Hepatocyte (in vitro differentiated cells): ENCODE measurements around the gene PGPEP1. TPM values are rescaled to one million over a fixed set of nuclear protein-coding genes. Genes with fewer than 3 reads are reported as not detected.
"Not testable (repeated sequence)": the region's sequence is repeated elsewhere in the genome, so short reads cannot be mapped to it uniquely, and the experiment has no call there.

Experiments
- DNase-seq: peaks from one replicate; pipeline ENCODE4 v3.0.0-alpha.2; 2016; ENCODE audit warnings: low spot score
- H2AFZ ChIP-seq: fragments of 200-600 bp; sonication (generic); 2 replicates; pipeline ENCODE4 v1.6.0; 2016; ENCODE audit warnings: antibody characterized with exemption, mild to moderate bottlenecking
- H3K27ac ChIP-seq: fragments of 200-600 bp; sonication (generic); 2 replicates; pipeline ENCODE4 v1.5.1; 2016; ENCODE audit warnings: mild to moderate bottlenecking
- H3K27me3 ChIP-seq: fragments of 200-600 bp; sonication (generic); 2 replicates; pipeline ENCODE4 v1.6.1; 2016
- H3K36me3 ChIP-seq: fragments of 200-600 bp; sonication (generic); replicated peaks from 2 replicates; pipeline ENCODE4 v1.5.1; 2016; ENCODE audit warnings: low read depth; ENCODE audit not compliant: insufficient read depth
- H3K4me1 ChIP-seq: fragments of 200-600 bp; sonication (generic); 2 replicates; pipeline ENCODE4 v1.5.1; 2016; ENCODE audit warnings: mild to moderate bottlenecking, moderate library complexity; ENCODE audit not compliant: insufficient read depth
- H3K4me2 ChIP-seq: fragments of 200-600 bp; sonication (generic); 2 replicates; pipeline ENCODE4 v1.6.0; 2016
- H3K4me3 ChIP-seq: fragments of 200-600 bp; sonication (generic); 2 replicates; pipeline ENCODE4 v1.5.1; 2016; ENCODE audit warnings: mild to moderate bottlenecking
- H3K79me2 ChIP-seq: fragments of 200-600 bp; sonication (generic); 2 replicates; pipeline ENCODE4 v1.6.0; 2017; ENCODE audit warnings: mild to moderate bottlenecking
- H3K9me2 ChIP-seq: fragments of 200-600 bp; sonication (generic); replicated peaks from 2 replicates; pipeline ENCODE4 v1.6.0; 2017; ENCODE audit warnings: mild to moderate bottlenecking; ENCODE audit not compliant: insufficient read depth
- H3K9me3 ChIP-seq: fragments of 200-600 bp; sonication (generic); 2 replicates; pipeline ENCODE4 v1.5.1; 2016; ENCODE audit warnings: low read depth, mild to moderate bottlenecking
- H4K20me1 ChIP-seq: fragments of 200-600 bp; sonication (generic); 2 replicates; pipeline ENCODE4 v1.6.0; 2016; ENCODE audit warnings: mild to moderate bottlenecking; ENCODE audit not compliant: insufficient read depth, poor library complexity, severe bottlenecking
- CTCF ChIP-seq: fragments of 200-600 bp; sonication (generic); IDR thresholded peaks from 2 replicates; pipeline ENCODE4 v1.5.1; 2016; ENCODE audit warnings: antibody characterized with exemption, mild to moderate bottlenecking; ENCODE audit not compliant: poor library complexity
- EZH2 ChIP-seq: fragments of 200-600 bp; sonication (generic); IDR thresholded peaks from 2 replicates; pipeline ENCODE4 v1.6.1; 2016; ENCODE audit warnings: antibody characterized with exemption, mild to moderate bottlenecking, borderline replicate concordance
- EZH2phosphoT487 ChIP-seq: fragments of 200-600 bp; sonication (generic); IDR thresholded peaks from one replicate; pipeline ENCODE4 v1.6.1; 2018; ENCODE audit warnings: antibody characterized with exemption, mild to moderate bottlenecking, low read depth, moderate library complexity; ENCODE audit not compliant: unreplicated experiment, severe bottlenecking
- WGBS: methylation state at CpG from one replicate; pipeline ENCODE4 v1.1.6; 2016; ENCODE audit warnings: low lambda C conversion rate; ENCODE audit errors: missing lambda C conversion rate; 5-methylcytosine and 5-hydroxymethylcytosine counted together
- polyA plus RNA-seq: library from polyadenylated mRNA; unstranded; fragments of >200 nt; fragmentation: Nextera tagmentation; extraction: Ambion mirVana; gene quantifications from 2 replicates; pipeline ENCODE4 v1.2.1, GENCODE V29; 2016
- total RNA-seq: library from RNA; depleted of rRNA; stranded (reverse); fragments of >200 nt; gene quantifications from 2 replicates; pipeline ENCODE4 v1.2.3, GENCODE V29; 2014

The PGPEP1 gene
- total and polyA plus RNA-seq, 2 experiments from 2014 or later, result 26.8 to 36.1 TPM

- no peak overlapping the region for H3K27ac ChIP-seq
- H3K79me2 ChIP-seq, result peaks cover 19% of the 10 kb centered on the region
- WGBS, result 68% methylated on average over 13 of the region's 13 CpGs
- H3K27me3 ChIP-seq, result no peaks in the 10 kb centered on the region
- no peak overlapping the region for H3K4me3 ChIP-seq
- H4K20me1 ChIP-seq, result peaks cover 3% of the 10 kb centered on the region
- H2AFZ ChIP-seq, result no peak overlapping the region
- no peak for TF ChIP-seq CTCF
- no peak for TF ChIP-seq EZH2
- TF ChIP-seq EZH2phosphoT487, result no peak
- peaks cover 5% of the 10 kb centered on the region for H3K4me1 ChIP-seq
- no peaks in the 10 kb centered on the region for H3K9me3 ChIP-seq
- DNase-seq, result no peak
- no peak overlapping the region for H3K4me2 ChIP-seq
- no peaks in the 10 kb centered on the region for H3K9me2 ChIP-seq
- no peaks in the 10 kb centered on the region for H3K36me3 ChIP-seq
Observed at GRCh38 chr19:18344582-18344950, 4.2 kb downstream of the PGPEP1 start.

GRCh38 chr19:18345296-18345695 lies 4.9 kb downstream of the PGPEP1 start:
- H4K20me1 ChIP-seq, result peaks cover 3% of the 10 kb centered on the region
- no peaks in the 10 kb centered on the region for H3K9me2 ChIP-seq
- TF ChIP-seq EZH2 (no peak), EZH2phosphoT487 (no peak), CTCF (no peak)
- no peaks in the 10 kb centered on the region for H3K27me3 ChIP-seq
- no peaks in the 10 kb centered on the region for H3K36me3 ChIP-seq
- no peaks in the 10 kb centered on the region for H3K9me3 ChIP-seq
- no peak overlapping the region for H3K27ac ChIP-seq
- no peak overlapping the region for H2AFZ ChIP-seq
- H3K79me2 ChIP-seq, result peaks cover 19% of the 10 kb centered on the region
- no peak overlapping the region for H3K4me2 ChIP-seq
- no peaks in the 10 kb centered on the region for H3K4me1 ChIP-seq
- no peak overlapping the region for H3K4me3 ChIP-seq
- 94% methylated on average over 6 of the region's 6 CpGs for WGBS
- DNase-seq, result no peak

GRCh38 chr19:18346091-18346490 lies 5.7 kb downstream of the PGPEP1 start:
- 77% methylated on average over 8 of the region's 8 CpGs for WGBS
- Histone ChIP-seq H3K4me3 (no peak overlapping the region), H3K9me3 (no peaks in the 10 kb centered on the region), H2AFZ (no peak overlapping the region), H3K4me2 (no peak overlapping the region), H3K4me1 (no peaks in the 10 kb centered on the region), H3K27ac (no peak overlapping the region), H3K9me2 (no peaks in the 10 kb centered on the region), H4K20me1 (peaks cover 3% of the 10 kb centered on the region), H3K79me2 (peaks cover 17% of the 10 kb centered on the region), H3K27me3 (no peaks in the 10 kb centered on the region), H3K36me3 (no peaks in the 10 kb centered on the region)
- DNase-seq, result no peak
- TF ChIP-seq EZH2phosphoT487, result no peak

DNA sequence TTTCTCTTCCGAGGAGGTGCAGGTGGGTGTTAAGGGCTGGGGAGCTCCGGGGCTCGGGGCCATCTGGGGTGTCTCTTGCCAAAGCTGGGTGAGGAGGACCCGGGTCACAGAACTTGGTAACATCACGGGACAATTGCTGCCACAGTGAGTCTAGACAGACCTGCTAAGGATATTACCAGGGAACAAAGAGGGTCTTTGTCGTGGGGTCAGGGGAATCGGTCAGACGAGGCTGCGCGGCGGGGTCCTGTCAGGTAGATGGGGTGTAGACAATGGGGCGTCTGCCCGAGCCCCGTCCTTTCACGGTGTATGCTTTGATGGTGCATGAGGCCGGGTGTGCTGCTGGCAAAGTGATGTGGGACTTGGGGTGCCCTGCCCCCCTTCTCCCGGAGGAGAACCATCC lies 7.8 kb downstream of the PGPEP1 start:
- Histone ChIP-seq H3K27me3 (no peaks in the 10 kb centered on the region), H3K36me3 (no peaks in the 10 kb centered on the region), H3K79me2 (peaks cover 3% of the 10 kb centered on the region), H3K4me3 (no peak overlapping the region), H3K9me3 (no peaks in the 10 kb centered on the region), H3K4me1 (no peaks in the 10 kb centered on the region), H3K9me2 (no peaks in the 10 kb centered on the region), H2AFZ (no peak overlapping the region), H4K20me1 (no peaks in the 10 kb centered on the region), H3K27ac (no peak overlapping the region), H3K4me2 (no peak overlapping the region)
- TF ChIP-seq CTCF (no peak), EZH2phosphoT487 (no peak), EZH2 (no peak)
- DNase-seq, result no peak
- WGBS, result 95% methylated on average over 17 of the region's 17 CpGs

DNA sequence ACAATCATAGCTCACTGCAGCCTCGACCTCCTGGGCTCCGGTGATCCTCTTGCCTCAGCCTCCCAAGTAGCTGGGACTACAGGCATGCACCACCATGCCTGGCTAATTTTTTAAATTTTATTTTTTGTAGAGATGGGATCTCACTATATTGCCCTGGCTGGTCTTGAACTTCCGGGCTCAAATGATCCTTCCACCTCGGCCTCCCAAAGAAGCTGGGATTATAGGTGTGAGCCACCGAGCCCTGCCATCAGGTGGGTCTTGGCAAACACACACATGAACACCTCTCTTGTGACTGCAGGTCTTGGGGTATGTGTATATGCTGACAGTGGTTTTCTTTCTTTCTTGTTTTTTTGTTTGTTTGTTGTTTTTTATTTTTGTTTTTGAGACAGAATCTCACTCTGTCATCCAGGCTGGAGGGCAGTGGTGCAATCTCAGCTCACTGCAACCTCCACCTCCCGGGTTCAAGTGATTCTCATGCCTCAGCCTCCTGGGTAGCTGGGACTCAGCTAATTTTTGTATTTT lies 8.5 kb downstream of the PGPEP1 start:
- H3K9me3 ChIP-seq, H2AFZ ChIP-seq, H3K36me3 ChIP-seq, H3K4me2 ChIP-seq, H3K79me2 ChIP-seq, H4K20me1 ChIP-seq, DNase-seq, H3K9me2 ChIP-seq, H3K27me3 ChIP-seq, H3K4me3 ChIP-seq, H3K27ac ChIP-seq, H3K4me1 ChIP-seq: not testable (repeated sequence)
- WGBS, result 95% methylated on average over 6 of the region's 6 CpGs
